Measurements from ENCODE around the gene SH3BGRL. TPM values are rescaled to one million over a fixed set of nuclear protein-coding genes. Genes with fewer than 3 reads are reported as not detected.

Gene SH3BGRL
- total RNA-seq, 6 donors from 2014 or later, result 51.4 to 155 (median 127) TPM

GRCh38 chrX:81259714-81260395 is 58.0 kb downstream of the SH3BGRL start:
- ATAC-seq (ENCODE audit: low FRiP score in 2 of 2), result no peak
- TF ChIP-seq EP300 (IDR thresholded peaks at IDR 0.05) (no peak), POLR2A (IDR thresholded peaks at IDR 0.05) (no peak), CTCF (IDR thresholded peaks at IDR 0.05) (no peak), POLR2AphosphoS5 (IDR thresholded peaks at IDR 0.05) (no peak)
- Histone ChIP-seq H3K27me3 (no peaks in the 10 kb centered on the region), H3K4me3 (no peak overlapping the region), H3K9me3 (no peaks in the 10 kb centered on the region), H3K27ac (peak overlapping the region in 1 of 4 donors; percentile 14), H3K36me3 (no peaks in the 10 kb centered on the region), H3K4me1 (peaks cover 0 to 14% (median 11%) of the 10 kb centered on the region in 4 donors)
- no peak for DNase-seq
- 75 to 77% methylated on average over 3 of the region's 3 CpGs for WGBS, 2 donors

GRCh38 chrX:81261576-81261975 is 59.7 kb downstream of the SH3BGRL start:
- H3K27me3 ChIP-seq, result no peaks in the 10 kb centered on the region
- ATAC-seq (ENCODE audit: low FRiP score in 2 of 2) (no peak), DNase-seq (no peak)
- H3K4me3 ChIP-seq, result no peak overlapping the region
- TF ChIP-seq POLR2A (IDR thresholded peaks at IDR 0.05) (no peak), POLR2AphosphoS5 (IDR thresholded peaks at IDR 0.05) (no peak), EP300 (IDR thresholded peaks at IDR 0.05) (no peak), CTCF (IDR thresholded peaks at IDR 0.05) (no peak)
- peaks cover 0 to 14% (median 11%) of the 10 kb centered on the region in 4 donors for H3K4me1 ChIP-seq
- H3K27ac ChIP-seq, result no peak overlapping the region
- H3K9me3 ChIP-seq, result no peaks in the 10 kb centered on the region
- no peaks in the 10 kb centered on the region for H3K36me3 ChIP-seq
- 51 to 67% methylated on average over 2 of the region's 2 CpGs for WGBS, 2 donors

- no peak overlapping the region for H3K27ac ChIP-seq
- ATAC-seq (ENCODE audit: low FRiP score in 2 of 2) (no peak), DNase-seq (no peak)
- H3K4me1 ChIP-seq, result peaks cover 0 to 14% (median 11%) of the 10 kb centered on the region in 4 donors
- no peak for TF ChIP-seq CTCF (IDR thresholded peaks at IDR 0.05)
- TF ChIP-seq EP300 (IDR thresholded peaks at IDR 0.05), result no peak
- TF ChIP-seq POLR2AphosphoS5 (IDR thresholded peaks at IDR 0.05), result no peak
- no peak for TF ChIP-seq POLR2A (IDR thresholded peaks at IDR 0.05)
- WGBS, 2 donors, result 52 to 93% methylated on average over 2 of the region's 2 CpGs
- no peak overlapping the region for H3K4me3 ChIP-seq
- no peaks in the 10 kb centered on the region for H3K27me3 ChIP-seq
- H3K36me3 ChIP-seq, result no peaks in the 10 kb centered on the region
- H3K9me3 ChIP-seq, result no peaks in the 10 kb centered on the region
Measured at GRCh38 chrX:81263059-81263458, 61.2 kb downstream of the SH3BGRL start.

- DNase-seq, result no peak
- H3K36me3 ChIP-seq, result peaks cover 0 to 18% (median 2%) of the 10 kb centered on the region in 4 donors
- ATAC-seq (ENCODE audit: low FRiP score in 2 of 2), result no peak
- no peak overlapping the region for H3K27ac ChIP-seq
- TF ChIP-seq EP300 (IDR thresholded peaks at IDR 0.05) (no peak), POLR2AphosphoS5 (IDR thresholded peaks at IDR 0.05) (no peak), CTCF (IDR thresholded peaks at IDR 0.05) (no peak), POLR2A (IDR thresholded peaks at IDR 0.05) (no peak)
- H3K9me3 ChIP-seq, result no peaks in the 10 kb centered on the region
- no peak overlapping the region for H3K4me3 ChIP-seq
- H3K27me3 ChIP-seq, result no peaks in the 10 kb centered on the region
- no peaks in the 10 kb centered on the region for H3K4me1 ChIP-seq
- WGBS, 2 donors, result 70 to 100% methylated on average over 2 of the region's 2 CpGs
Measured at GRCh38 chrX:81278616-81279015, 76.7 kb downstream of the SH3BGRL start.

GRCh38 chrX:81280148-81280547 is 78.2 kb downstream of the SH3BGRL start:
- DNase-seq (no peak), ATAC-seq (ENCODE audit: low FRiP score in 2 of 2) (no peak)
- Histone ChIP-seq H3K36me3 (peaks cover 0 to 18% (median 2%) of the 10 kb centered on the region in 4 donors), H3K9me3 (no peaks in the 10 kb centered on the region), H3K27me3 (no peaks in the 10 kb centered on the region), H3K27ac (no peak overlapping the region), H3K4me3 (no peak overlapping the region), H3K4me1 (no peaks in the 10 kb centered on the region)
- TF ChIP-seq CTCF (IDR thresholded peaks at IDR 0.05) (no peak), POLR2A (IDR thresholded peaks at IDR 0.05) (no peak), EP300 (IDR thresholded peaks at IDR 0.05) (no peak), POLR2AphosphoS5 (IDR thresholded peaks at IDR 0.05) (no peak)
- 53% methylated on average over 7 of the region's 8 CpGs; no CpG with 5 or more reads in 1 of the 2 donors for WGBS, 2 donors

Data from upper lobe of left lung (tissue), 6 donors.